GM19324 (cell line): ENCODE results near the gene LMBRD1.
"Not testable (repeated sequence)": the region's sequence is repeated elsewhere in the genome, so short reads cannot be mapped to it uniquely, and the experiment has no call there.

Experiments used
- ATAC-seq: cut with Tn5 transposase; IDR thresholded peaks from one replicate; pipeline ENCODE4 v1.9.1; 2021; ENCODE audit warnings: mild to moderate bottlenecking, moderate library complexity; ENCODE audit not compliant: unreplicated experiment, low FRiP score

LMBRD1 gene

DNA sequence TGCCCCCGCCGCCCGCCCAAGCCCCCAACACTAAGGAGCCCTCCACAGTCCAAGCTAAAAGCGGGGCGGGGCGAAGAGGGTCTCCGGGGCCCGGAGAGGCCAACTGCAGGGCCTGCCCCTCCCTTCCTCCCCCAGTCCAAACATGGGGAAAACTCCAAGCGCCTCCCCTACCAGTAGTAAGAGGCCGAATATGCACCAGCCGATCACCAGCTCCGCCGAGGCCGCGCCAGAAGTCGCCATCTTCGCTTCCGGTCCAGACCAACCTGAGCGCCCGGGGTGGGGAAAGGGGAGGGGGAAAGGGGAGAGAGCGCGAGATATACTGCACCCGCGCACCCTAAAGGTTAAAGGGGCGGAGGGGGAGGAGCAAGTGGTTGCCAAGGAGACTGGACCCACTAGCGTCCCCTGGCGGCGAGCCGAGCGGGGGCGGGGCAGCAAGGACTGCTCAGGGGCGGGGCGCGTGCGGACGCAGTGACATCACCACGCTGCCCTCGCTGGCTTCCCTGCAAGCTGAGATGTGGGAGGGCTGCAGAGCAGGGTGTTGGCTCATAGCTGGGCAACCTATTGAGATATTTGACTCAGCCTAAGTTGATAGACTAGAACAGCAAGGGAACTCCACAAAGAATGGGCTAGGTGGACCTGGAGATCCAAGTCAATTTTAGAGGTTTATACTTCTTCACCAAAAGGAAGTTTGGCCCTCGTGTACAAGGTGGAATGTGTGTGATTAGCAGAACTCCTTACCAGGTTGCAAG, at the start of gene LMBRD1:
Gene LMBRD1, minus strand, starts transcription at position 369 of the 749 bp plus-strand sequence. Its CDS starts 129 bp downstream, at position 240.
- peak; percentile 97 for ATAC-seq

DNA sequence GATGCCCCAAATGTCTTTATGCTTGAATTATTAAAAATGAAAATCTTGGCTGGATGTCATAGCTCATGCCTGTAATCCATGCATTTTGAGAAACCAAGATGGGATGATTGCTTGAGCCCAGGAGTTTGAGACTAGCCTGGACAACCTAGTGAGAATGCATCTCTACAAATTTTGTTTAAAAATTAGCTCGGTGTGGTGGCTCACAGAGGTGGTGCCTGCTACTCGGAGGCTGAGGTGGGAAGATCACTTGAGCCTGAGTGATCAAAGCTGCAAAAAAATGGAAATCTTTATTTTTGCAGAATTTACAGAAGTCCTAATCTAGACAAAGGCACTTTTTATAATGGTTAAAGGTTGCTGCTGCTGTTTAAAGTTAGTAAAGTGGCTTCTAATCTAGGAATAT, 49.5 kb upstream of the LMBRD1 start:
- ATAC-seq, result no peak

DNA sequence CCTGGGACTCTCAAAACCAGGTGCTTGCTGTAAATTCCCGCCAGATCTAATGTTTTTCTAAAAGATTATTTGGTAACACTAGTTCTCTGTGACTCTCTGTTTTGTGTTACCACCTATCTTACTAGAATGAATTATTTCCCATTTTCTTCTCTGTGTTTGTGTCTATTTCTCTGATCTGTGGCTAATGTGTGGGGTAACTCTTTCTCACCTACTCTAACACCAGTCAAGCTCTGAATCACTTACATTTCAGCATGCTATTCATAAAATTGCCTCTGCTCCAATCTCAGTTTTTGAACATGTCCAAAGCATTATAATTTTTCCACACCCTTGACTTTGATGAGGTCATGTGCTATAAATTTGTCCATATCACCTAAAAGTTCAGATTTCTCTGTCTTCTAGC, 46.4 kb upstream of the LMBRD1 start:
- no peak for ATAC-seq

DNA sequence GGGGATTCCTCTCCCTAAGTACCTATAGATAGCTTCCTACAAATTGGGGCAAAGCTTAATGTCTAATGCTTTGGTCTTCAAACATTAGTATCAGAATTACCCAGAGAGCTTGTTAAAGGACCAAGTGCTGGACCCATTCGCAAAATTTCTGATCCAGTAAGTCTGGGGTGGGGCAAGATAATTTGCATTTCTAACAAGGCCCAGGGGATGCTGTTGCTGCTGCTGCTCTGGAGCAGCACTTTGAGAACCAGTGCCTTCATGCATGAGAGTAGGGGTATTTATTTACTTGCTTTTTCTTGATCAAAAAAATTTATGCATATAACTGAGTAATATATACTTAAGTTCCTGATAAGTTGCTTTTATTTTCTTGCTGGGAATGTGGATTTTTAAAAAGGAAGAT, 45.1 kb upstream of the LMBRD1 start:
- ATAC-seq, result no peak

DNA sequence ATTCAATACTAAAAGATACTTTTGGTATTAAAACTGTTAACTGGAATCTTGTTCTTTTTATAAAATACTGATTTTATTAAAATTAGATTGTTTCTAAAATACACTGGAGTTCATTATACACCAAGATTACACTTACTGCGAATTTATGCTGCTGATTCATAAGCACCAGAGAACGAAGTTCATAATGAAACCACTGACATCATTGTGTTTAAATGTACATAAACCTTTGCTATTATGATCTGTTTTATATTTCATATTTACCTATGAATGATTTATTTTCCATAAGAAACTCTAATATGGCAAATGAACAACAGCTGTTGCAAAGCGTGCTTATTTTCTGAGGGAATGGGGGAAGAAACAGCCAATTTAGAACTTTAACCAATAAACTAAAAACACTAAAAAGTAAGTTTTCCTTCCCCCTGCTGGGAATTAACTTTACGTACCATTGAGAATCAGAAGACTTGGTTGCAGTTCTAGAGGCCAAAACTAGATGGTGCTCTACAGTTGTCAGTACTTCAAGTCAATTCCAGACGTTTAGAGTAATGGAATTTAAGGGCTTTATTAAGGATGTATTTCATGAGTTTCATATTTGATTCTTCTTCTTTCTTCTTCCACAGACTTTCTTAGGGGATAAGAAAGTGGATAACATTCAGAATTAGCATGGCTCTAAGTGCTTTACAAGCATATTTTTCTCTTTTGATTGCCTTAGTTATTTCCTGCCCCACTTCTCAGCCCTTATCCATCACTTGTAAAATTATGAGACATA, 38.8 kb upstream of the LMBRD1 start:
- no peak for ATAC-seq

DNA sequence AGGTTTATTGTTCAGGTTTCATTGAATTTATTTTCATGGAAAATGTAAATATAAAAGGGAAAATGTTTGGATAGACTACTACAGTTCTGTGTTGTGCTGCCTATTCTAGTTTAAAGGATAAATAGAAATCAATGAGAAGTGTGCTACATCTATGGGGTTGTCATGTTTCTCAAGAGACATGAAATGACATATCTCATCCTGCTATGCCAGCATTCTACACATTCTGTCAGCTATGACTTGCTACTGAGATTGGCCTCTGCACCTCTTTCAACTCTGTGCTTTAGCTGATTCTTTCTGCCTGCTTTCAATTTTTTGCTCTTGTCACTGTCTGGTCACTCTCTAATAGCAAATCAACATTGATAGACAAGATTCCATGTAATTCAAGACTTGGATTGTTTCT, 35.7 kb upstream of the LMBRD1 start:
- ATAC-seq, result no peak

DNA sequence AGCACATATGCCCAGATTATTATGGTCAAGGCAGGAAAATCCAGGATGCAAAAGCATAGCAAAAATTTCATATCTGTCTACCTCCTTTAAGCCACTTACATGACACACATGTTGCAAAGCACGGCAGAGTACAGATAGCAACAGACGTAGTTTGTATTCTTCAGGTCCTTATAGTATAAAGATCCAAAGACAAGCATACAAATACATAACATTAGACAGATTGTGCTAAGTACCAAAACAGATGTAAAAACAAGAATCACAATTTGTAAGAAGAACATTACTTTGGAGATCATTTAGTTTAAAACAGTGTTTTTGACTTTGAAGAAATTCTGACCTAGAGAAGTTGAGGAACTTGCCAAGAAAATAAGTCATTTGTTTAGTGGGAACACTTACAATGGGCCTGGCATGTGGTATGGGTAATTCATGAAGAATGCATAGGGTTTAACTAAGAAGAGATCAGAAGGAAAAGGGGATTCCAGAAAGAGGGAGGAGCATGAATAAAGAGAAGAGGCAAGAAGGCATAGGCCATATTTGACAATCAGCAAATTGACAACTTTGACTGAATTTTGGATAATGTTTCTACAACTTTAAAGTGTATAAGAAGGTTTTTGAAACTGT, 30.6 kb upstream of the LMBRD1 start:
- ATAC-seq, result no peak

DNA sequence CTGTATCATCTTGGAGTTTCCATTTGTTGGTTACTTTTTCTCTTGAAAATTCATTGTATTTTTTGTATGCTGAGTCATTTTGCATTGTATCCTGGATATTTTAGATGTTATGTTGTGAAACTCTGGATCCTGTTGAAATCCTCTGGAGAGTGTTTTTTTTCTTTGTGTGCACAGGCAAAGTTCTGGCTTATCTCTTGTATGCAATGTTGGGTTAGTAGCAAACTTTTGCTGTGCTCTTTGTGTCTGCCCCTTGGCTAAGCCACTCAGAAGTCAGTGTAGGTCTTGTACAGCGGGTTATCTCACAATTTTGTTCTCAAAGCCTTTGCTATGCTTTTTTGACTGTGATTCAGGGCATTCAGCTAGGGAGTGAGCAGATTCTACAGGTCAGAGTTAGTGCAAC, 29.1 kb upstream of the LMBRD1 start:
- no peak for ATAC-seq

DNA sequence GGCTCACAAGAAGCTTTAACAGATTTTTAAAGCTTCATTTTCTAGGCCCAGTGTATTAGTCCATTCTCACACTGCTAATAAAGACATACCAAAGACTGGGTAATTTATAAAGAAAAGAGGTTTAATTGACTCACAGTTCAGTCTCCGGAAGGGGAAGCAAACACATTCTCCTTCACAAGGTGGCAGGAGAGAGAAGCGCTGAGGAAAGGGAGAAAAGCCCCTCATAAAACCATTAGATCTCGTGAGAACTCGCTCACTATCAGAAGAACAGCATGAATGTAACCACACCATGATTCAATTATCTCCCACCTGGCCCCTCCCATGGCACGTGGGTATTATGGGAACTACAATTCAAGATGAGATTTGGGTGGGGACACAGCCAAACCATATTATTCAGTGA, 27.5 kb upstream of the LMBRD1 start:
- not testable (repeated sequence) for ATAC-seq

DNA sequence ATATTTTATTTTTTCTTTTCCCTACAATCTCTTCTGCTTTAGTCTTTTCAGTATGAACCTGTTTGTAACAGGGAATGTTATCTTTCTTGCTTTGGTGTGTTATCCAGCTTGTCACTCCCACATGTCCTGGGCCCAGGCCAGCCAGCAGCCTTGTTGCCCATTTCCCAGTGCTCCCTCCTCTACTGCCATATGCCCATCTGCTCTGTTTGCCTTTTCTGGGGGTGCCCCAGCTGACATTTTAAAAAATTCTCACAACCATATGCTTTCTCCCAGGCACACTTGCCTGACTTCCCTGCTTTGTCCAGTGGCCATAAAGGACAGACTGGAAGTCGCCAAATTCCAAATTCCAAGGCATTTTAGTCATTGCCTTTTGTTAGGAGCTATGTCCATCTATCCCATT, 23.6 kb upstream of the LMBRD1 start:
- ATAC-seq, result no peak

DNA sequence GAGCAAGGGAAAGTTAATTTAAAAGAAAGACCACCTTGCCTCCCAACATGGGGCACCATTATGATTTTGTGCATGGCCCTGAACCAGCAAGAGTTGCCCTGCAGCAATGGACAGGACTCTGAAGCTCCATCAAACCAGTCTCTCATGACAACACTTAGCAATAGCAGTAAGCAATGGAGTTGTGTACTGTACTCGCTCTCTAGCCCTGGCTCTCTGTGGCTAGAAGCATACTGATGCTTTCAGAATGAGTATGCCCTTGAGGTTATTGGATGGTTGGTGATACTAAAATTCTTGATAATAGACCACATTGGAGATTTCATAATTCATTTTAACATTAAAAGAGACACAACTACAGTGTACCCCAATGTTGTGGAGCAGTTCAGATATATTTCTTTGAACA, 23.2 kb upstream of the LMBRD1 start:
- no peak for ATAC-seq

DNA sequence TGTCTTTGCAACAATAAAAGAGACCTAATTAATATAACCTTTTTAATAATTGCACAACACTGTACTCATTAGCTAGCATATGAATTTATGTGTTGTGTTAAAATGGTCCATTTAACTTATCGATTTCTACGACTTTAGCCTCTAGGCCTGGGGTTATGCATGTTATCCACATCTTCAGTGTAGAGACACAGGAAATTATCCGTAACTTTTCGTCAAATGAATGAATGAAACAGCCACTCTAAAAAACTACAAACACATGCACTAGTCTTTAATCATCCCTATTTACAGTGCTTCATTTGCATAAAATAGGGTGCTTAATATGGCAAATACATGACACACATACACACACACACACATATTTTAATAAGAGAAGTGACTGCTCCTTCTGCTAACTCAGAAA, 22.3 kb upstream of the LMBRD1 start:
- ATAC-seq, result no peak

DNA sequence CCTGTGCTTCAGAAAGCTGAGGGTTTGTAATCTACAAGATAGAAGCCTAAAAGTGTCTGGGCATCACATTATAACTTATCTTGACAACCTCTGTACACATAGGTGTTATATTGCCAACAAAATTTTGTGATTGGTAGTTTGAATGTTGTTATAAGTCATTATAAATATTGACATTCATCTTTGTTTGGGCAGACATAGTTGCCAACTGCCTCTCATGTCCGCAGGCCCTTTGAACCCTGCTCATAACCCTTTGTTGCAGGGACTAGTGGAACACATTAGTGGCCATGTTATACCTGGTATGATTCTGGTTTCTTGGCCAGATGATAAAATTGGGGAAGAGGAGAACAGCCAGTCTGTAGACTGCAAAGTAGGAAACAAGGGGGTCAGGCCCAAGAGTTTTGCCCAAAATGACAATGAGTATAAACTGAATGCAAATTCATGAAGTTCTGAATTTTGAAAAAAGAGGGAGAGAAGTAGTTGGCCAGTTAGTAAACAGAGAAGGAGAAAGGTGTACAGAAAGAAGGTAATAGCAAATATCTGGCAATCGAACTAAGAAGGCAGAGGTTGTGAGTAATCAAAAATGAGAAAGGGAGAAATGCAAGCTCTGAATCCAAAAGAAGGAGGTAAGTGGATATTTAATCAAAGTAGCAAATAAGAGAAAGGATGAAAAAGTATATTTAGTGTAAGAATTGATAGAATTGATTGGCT, 21.6 kb upstream of the LMBRD1 start:
- no peak for ATAC-seq

DNA sequence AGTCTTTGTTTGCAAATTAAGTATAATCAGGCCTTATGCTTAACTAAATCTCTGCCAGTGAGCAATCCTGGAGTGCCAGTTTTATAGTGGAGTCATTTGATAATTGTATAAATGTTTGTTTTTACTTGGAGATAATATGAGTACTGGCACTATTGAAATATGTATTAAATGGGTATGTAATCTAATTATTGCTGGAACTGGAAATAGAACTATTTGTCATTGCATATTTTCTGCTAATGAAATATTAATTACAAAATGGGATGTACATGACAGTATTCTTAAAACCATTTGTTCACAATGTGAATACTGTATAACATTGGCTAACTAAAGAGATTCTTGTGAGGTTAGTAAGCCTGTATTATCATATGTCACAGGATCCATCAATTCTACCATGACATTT, 20.5 kb upstream of the LMBRD1 start:
- no peak for ATAC-seq

DNA sequence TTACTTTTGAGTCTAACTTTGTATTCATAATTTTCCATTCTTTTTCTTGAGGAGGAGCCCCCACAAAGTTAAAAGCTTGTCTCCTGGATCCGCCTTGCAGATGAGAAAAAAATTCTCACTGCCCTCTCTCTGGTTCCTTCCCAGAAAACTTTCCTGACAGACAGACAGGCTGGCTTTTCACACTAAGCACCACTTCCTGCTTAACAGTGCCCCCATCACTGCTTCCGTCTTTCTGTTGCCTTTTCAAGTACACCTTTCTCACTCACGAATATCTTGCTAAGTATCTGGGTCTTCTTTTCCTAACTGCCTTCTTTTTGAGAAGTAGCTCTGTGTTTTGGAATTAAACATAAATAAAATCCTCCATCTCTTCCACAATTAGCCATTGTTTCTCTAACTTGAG, 19.8 kb upstream of the LMBRD1 start:
- no peak for ATAC-seq

DNA sequence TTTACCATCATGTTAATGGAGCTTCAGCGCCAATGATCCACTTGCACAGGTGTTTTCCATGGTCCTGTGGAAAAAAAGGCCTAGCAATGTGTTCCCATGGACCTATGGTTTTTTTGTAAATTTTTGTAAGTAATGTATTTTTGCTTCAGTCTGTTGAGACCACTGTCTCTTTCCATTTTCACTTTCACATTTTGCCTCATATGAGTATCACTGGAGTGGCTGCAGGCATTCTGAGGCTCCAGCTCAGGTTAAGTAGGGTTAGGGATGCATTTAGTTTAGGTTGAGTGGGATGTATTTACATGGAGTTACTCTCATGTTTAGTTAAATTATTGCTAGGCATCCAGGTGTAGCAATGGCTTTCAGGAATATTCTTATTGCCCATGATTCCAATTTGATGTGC, 19.2 kb upstream of the LMBRD1 start:
- peak; percentile 67 for ATAC-seq

DNA sequence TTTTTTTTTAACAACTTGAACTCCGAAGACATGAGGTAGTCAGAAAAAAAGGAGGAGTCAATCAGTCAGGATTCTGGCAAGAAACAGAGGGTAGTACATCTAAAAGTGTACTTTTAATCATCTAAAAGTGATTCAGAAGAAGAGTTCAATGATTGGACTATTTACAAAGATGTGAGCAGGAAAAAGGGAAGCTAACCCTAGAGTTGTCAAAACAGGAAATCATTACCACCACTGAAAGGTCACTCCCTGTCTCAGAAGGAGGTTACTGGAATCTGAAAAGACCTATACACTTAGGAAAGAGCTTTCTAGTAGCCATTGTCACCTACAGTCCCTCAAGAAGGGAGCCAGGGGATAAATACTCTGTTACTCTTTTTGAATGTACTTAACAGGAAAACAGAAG, 16.7 kb upstream of the LMBRD1 start:
- ATAC-seq, result peak; percentile 42

DNA sequence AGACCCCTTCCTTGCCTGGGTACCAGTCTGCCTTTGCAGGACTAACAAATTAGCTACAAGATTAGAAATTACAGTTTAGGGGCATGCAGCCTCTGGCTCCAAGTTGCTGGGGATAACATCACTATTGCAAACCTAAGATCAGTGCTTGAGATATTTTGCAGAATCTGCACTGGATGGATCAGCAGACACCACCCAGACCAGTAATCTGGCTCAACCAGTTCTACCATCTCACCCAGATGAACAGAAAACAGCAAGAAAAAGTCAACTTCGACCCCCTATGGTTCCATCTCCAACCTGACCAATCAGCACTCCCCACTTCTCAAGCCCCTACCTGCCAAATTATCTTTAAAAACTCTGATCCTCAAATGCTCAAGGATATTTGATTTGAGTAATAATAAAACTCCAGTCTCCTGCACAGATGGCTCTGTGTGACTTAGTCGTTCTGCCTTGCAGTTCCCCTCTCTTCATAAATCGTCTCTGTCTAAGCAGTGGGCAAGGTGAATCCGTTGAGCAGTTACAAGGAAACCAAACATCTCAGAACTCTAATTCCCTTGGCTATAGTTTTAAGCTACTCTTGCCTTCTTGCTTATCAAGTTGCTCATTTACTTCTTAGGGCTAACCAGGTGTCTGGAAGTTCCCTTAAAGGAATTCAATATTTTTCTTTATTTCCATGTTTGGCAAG, 16.1 kb upstream of the LMBRD1 start:
- no peak for ATAC-seq

DNA sequence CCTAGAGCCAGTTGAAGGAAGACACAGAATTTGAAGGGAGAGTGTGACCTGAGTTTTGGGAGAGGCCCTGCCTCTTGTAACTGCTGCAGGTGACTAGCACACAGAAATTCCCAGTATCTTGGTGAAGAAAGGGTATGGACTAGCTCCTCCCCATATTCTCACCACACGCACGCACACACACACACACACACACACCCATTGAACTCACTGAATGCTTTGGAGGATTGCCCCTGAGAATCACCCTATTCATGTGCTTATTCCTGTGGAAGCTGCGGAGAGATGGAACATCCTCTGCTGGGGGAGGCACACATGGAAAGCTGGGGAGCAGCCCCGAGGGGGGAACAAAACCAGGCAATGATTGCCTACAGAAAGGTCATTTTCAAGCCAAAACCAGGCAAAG, 6.2 kb upstream of the LMBRD1 start:
- no peak for ATAC-seq

DNA sequence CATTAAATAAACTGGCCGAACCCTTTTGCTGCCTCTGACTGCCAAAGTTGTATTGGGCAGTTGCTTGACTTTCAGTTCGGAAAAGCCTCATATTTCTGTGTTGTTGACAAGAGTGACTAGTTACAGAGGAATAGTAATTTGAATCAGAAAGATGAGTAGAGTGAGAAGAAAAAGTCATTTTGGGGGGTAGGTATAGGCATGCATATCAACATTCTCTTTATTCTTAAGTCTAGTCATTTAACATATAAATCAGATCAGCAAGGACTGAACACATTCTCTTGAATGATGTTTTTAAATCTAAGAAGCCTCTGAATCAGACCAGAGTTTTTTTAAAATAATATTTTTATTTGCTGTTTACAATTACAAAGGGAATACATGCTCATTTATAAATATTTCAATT, 4.9 kb upstream of the LMBRD1 start:
- ATAC-seq, result no peak
